Choroid plexus epithelial cell (primary cell): Measurements from ENCODE around the gene PIP4K2C.

Experiments used
- DNase-seq: peaks from one replicate; pipeline ENCODE4 v3.0.0-alpha.2; 2010; ENCODE audit warnings: low read depth
- H3K4me3 ChIP-seq: 2 replicates; pipeline ENCODE4 v1.5.1; 2011; ENCODE audit warnings: low read depth, mild to moderate bottlenecking, control low read depth, low read length, moderate library complexity
- CTCF ChIP-seq: conservative IDR thresholded peaks from 2 replicates; pipeline ENCODE4 v1.5.1; 2011; ENCODE audit warnings: low read depth, mild to moderate bottlenecking, control low read depth, inconsistent platforms, low read length, moderate library complexity

Gene PIP4K2C

DNA sequence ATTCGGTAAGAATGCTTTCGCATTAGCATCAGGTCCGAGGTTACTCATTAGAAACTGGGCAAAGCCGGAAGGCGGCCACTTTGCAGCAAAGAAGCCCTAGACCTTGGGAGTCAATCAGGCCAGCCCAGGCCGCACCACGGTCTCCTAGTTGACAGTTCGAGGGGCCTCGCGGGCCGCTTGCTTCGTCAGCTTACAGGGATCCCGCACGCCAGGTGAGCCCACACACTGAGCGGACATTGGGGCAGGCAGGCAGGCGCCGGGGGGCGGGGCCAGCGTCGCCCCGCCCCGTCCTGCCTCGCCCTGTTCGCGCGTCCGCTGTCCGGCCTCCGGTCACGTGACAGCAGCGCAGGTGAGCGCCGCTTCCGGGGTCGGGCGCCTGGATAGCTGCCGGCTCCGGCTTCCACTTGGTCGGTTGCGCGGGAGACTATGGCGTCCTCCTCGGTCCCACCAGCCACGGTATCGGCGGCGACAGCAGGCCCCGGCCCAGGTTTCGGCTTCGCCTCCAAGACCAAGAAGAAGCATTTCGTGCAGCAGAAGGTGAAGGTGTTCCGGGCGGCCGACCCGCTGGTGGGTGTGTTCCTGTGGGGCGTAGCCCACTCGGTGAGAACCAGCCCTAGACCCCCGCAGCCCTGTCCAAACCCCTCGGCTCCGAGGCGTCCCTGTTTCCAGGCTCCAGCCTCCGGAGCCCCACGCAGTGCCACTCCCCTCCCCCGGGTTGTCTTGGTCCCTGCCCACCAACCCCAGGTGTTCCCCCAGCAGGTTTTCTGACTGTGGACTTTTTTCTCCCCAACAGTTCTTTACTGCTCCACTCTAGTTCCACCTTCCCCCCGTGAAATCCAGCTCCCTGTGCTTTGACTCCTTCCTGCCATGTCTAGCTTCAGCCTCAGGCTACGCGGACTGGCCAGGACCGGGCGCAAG lies at the start of gene PIP4K2C:
PIP4K2C (plus strand) TSS at position 329 of the 918 bp plus-strand sequence; CDS start at position 427, 98 bp downstream.
- peak within 1 kb of the TSS; percentile 89 for H3K4me3 ChIP-seq
- DNase-seq: peak; percentile 54
- no peak for TF ChIP-seq CTCF

DNA sequence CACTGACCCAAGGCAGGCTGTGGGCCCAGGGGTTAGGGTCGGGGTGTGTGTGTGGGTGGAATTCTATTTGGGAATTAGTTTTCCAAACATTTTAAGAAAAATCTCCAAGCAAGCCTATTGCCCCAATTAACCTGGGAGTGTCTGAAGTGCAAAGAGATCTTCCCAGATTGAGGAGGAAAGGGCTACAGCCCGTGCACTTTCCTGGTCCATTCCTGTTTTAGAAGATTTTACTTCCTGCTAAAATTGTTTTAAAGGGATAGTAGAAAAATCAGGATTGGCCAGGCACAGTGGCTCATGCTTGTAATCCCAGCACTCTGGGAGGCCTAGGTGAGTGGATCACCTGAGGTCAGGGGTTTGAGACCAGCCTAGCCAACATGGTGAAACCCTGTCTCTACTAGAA lies 49.3 kb upstream of the PIP4K2C start:
- DNase-seq: no peak
- no peak overlapping the region for H3K4me3 ChIP-seq
- no peak for TF ChIP-seq CTCF

DNA sequence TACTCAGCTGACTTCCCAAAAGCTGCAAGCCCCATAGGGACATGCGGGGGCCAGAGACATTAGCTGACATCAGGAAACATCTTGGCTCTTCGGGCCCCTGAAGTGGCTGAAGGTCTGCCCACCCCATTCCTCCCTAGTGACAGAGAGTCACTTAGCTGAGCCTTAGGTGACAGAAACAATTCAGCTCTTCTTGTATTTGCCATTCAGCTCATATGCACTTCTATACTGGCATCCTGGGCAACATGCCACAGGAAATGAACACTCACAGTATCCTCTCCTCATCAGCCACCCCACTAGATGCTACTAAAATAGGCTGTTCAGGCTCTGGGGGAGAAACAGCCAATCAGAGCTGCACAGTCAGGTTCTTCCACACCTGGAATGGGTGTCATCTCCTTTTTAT lies 47.4 kb upstream of the PIP4K2C start:
- TF ChIP-seq CTCF: no peak
- DNase-seq: no peak
- H3K4me3 ChIP-seq: no peak overlapping the region

DNA sequence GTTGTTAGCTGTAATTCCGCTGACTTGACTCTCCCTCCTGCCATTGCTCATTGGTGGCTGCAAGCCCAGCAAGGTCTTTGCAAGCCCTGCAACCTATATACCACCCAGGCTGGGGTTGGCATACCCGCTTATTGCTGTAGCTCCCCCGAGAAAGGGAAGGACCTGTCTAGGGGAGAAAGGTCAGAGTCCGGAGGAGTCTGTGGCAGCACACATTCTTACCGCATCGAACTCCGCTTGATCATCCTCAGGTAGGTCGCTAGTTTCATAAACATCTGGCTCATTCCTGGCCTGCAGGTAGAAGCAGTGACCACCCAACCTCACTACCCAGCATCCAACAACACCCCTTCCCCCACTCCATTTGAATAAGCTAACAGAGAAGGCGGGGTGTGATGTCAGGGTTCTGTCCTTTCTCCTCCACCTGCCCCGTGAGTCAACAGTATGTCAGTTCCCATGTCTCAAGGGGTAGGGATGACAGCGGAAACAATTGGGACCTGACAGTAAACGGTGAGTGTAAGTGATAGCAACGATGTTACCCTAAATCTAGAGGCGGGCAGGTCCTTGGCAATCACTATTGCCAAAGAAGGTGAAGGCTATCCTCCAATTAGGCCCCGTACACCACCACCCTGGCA lies 45.1 kb upstream of the PIP4K2C start:
- peak overlapping the region; percentile 91 for H3K4me3 ChIP-seq
- no peak for DNase-seq

DNA sequence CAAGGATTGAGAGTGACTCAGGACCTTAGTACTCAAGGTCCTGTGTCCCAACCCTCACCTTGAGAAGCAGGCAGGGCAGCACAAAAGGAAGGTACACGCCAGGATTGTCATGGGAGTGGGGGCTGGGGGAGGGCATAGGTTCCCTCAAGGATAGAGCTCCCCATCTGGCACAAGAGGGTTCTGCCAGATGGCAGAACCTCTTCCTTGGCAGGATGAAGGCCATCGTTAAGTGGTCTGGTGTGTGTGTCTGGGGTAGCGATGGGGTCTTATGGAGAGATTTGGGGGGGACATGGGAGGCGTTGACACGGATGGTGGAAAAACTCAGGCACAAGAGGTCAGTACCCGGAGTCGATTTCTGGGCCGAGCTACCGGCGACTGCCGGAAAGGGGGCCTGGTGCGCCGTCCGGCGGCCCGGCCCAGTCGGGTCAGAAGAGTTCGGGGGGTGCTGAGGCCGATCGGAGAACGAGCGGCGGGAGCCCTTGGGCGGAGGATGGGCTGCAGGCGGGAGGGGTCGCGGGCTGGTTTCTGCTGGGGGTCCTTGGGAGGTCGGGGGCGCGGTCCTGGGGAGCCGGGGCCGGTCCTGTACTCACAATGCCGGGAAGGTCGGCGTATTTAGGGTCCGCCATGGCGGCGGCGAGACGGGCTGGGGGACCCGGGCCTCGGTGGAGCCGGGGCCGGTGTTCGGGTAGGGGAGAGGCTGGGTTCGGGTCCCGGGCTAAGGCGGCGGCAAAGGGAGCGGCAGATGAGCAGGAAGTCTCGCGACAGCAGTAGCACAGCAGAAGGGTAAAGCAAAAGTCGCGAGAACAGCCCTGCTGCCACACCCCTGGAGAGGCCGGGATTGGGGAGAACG lies 44.3 kb upstream of the PIP4K2C start, which contains the start of gene DCTN2:
DCTN2 (minus strand) TSS at position 755 of the 850 bp plus-strand sequence; CDS start at position 626, 129 bp downstream.
- DNase-seq: peak; percentile 98
- TF ChIP-seq CTCF: peak; percentile 28
- H3K4me3 ChIP-seq: peak within 1 kb of the TSS; percentile 91

More for the DNA sequence above, 45.1 kb upstream of the PIP4K2C start:
- TF ChIP-seq CTCF: no peak

DNA sequence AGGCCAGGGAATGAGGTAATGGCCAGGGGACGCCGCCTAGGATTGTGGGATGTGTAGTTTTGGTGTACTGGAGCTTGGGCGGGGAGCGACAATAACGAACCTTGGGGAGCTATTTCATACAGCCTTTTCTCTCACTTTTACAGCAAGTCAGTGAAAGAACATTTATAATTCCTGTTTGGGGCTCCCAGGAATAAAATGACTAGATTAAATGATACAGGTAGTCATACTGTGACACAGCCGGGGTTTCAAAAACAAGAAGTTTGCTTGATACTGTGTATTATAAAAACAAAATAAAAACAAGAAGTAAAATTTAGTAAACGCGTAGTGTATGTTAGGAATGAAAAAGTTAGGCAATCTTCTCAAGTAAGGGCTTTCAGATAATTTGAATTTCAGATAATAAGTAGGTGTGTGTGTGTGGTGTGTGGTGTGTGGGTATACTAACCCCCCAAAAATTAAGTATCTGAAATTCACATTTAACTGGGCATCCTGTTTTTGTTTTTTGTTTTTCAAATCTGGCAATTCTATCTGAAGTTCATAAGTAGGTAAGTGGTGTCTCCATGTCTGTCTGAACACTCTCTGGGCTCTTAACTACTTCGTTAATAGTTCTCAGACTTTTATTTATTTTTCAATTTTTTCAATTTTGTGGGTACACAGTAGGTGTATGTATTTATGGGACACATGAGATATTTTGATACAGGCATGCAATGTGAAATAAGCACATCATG lies 43.5 kb upstream of the PIP4K2C start:
- DNase-seq: no peak
- no peak for TF ChIP-seq CTCF
- peak overlapping the region; percentile 91 for H3K4me3 ChIP-seq
